GM18519 (cell line): ENCODE results near the gene OXLD1.
"Not testable (repeated sequence)": the region's sequence is repeated elsewhere in the genome, so short reads cannot be mapped to it uniquely, and the experiment has no call there.

Source experiments
- ATAC-seq: cut with Tn5 transposase; IDR thresholded peaks from one replicate; pipeline ENCODE4 v1.9.1; 2021; ENCODE audit warnings: mild to moderate bottlenecking, moderate library complexity; ENCODE audit not compliant: unreplicated experiment, low FRiP score

OXLD1 gene

DNA sequence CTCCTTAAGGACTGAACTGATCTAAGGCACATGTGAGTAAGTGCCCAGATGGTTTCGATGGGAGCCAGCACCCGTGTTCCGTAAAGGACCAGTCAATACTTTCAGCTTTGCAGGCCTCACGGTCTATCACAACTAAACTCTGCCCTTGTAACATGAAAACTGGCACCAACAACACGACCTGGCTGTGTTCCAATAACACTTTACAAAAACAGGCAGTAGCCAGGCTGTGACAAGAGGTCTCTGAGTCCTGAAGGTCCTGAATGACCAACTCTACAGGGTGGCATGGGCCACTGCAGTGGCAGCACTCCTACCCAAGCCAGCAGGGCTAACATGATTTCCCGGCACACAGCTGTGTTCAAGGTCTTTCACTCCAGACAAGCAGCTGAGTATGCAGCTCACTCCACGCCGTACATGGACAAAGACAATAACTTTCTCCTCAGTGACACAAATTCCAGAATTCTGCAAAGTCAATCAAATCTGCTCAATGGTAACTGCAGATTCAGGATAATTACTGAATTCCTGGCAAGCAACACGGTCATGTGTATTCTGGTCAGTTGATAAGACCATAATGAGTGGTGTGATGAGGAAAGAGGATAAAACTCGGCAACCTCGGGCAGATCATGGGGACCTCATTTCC, 44.8 kb downstream of the OXLD1 start:
- no peak for ATAC-seq

GRCh38 chr17:81618307-81618706, 48.1 kb downstream of the OXLD1 start:
- ATAC-seq, result not testable (repeated sequence)

DNA sequence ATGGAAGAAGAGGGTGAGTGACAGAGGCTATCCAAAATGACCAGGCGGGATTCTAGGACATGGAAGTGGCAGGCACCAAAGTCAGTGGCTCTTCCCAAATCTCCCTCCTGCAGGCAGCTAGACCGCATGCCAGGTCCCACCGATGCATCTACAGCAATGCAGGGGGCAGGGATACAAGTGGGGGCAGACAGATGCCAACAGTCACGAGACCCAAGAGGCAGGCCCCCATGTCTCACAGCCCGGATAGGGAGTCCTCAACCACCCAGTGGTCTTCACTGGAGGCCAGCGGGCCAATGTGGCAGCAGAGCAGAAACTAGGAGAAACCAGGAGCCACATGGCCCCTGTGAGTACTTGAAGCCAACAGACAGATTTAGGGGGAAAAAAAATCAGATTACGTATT, 49.5 kb downstream of the OXLD1 start:
- no peak for ATAC-seq

DNA sequence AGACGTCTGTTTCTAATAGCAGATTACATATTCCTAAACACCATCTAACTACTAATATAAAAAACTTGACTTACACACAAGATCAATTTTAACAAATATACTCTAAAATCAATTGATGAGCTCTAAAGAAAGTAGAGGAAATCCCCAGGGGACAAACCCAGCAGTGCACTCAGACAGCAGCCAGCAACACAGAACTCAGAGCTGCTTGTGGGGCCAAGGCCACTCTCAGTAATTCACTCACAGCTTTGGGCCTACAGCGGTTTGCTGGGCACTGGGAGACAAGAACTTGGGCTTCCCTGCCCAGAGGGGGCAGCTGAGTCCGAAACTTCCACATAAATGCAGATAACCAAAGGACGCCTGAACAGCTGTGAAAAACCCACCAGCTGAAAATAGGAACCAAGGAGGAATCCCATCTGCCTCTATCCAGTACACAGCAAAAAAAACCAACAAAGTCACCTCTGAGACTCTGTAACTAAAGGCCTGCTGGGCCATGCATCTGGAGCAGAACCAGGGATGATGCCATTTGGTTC, 50.9 kb downstream of the OXLD1 start:
- ATAC-seq, result no peak
